Prostate gland (tissue), 2 donors: Measurements from ENCODE around the gene PER2.

Experiments used
- CTCF ChIP-seq, 4 experiments: fragments of 200-600 bp in 2 of 4; fragments of 450-650 bp in 2 of 4; sonication (generic) in 2 of 4; IDR thresholded peaks; 1 replicate in 3 of 4; 2 replicates in 1 of 4; pipeline ENCODE4 v1.5.1; 2016 to 2019; ENCODE audit warnings: antibody characterized with exemption in 4 of 4, mild to moderate bottlenecking in 2 of 4, moderate library complexity in 2 of 4
- POLR2A ChIP-seq: fragments of 450-650 bp; IDR thresholded peaks from one replicate; pipeline ENCODE4 v1.6.1; 2016; ENCODE audit warnings: antibody characterized with exemption, mild to moderate bottlenecking

- TF ChIP-seq CTCF (IDR thresholded peaks at IDR 0.05), result no peak
- TF ChIP-seq POLR2A, result no peak
These were observed 18.2 kb upstream of the PER2 start for GRCh38 chr2:238306672-238306998.
